K562 (cell line): Measurements from ENCODE around the gene LTBR. TPM values are rescaled to one million over a fixed set of nuclear protein-coding genes. Genes with fewer than 3 reads are reported as not detected.

Experiments
- ARID1B ChIP-seq: fragments of 450-650 bp; IDR thresholded peaks from 2 replicates; pipeline ENCODE4 v1.6.1; 2016; ENCODE audit warnings: antibody characterized with exemption, mild to moderate bottlenecking, inconsistent platforms
- ATF1 ChIP-seq, 2 experiments: fragments of 450-650 bp in 1 of 2; IDR thresholded peaks; 2 replicates each; pipeline ENCODE4 v1.6.1; 2016; ENCODE audit warnings: missing compliant biosample characterization in 1 of 2, missing genetic modification characterization in 1 of 2
- BMI1 ChIP-seq: fragments of 150-350 bp; IDR thresholded peaks from 2 replicates; pipeline ENCODE4 v1.6.1; 2014; ENCODE audit warnings: low read length
- CCAR2 ChIP-seq: fragments of 200-400 bp; formaldehyde crosslinking; IDR thresholded peaks from 2 replicates; pipeline ENCODE4 v1.6.1; 2017; ENCODE audit warnings: mild to moderate bottlenecking, low read depth, low read length
- CCNT2 ChIP-seq: IDR thresholded peaks from 2 replicates; pipeline ENCODE4 v1.6.1; 2011; ENCODE audit warnings: borderline replicate concordance, low read depth, mild to moderate bottlenecking, moderate library complexity, mixed read lengths, low read length; ENCODE audit not compliant: insufficient read length; ENCODE audit errors: extremely low read depth
- CTCF ChIP-seq, 3 experiments: IDR thresholded peaks in 2 of 3; conservative IDR thresholded peaks in 1 of 3; 2 replicates each; pipeline ENCODE4 v1.5.1; 2011 to 2012; ENCODE audit warnings: low read length in 3 of 3, mild to moderate bottlenecking in 3 of 3, control low read depth in 2 of 3, improper control_type of control experiment in 1 of 3, inconsistent platforms in 1 of 3, low read depth in 1 of 3, mixed read lengths in 1 of 3, moderate library complexity in 1 of 3; ENCODE audit not compliant: insufficient read depth in 2 of 3
- DMBX1 ChIP-seq: fragments of 250-450 bp; sonication (Bioruptor Pico); IDR thresholded peaks from 2 replicates; pipeline ENCODE4 v1.8.0; 2022; ENCODE audit warnings: inconsistent platforms, mild to moderate bottlenecking, moderate library complexity, borderline replicate concordance
- EP400 ChIP-seq: fragments of 450-650 bp; IDR thresholded peaks from 2 replicates; pipeline ENCODE4 v1.6.1; 2017; ENCODE audit warnings: antibody characterized with exemption, mild to moderate bottlenecking, moderate library complexity
- GTF2B ChIP-seq: IDR thresholded peaks from 2 replicates; pipeline ENCODE4 v1.6.1; 2011; ENCODE audit not compliant: insufficient read length; ENCODE audit errors: extremely low read depth
- HMGN3 ChIP-seq: IDR thresholded peaks from 2 replicates; pipeline ENCODE4 v1.6.1; 2011; ENCODE audit warnings: borderline replicate concordance, low read depth, mild to moderate bottlenecking, mixed read lengths, low read length; ENCODE audit not compliant: insufficient read length; ENCODE audit errors: extremely low read depth
- KLF1 ChIP-seq: fragments of 450-650 bp; IDR thresholded peaks from 2 replicates; pipeline ENCODE4 v1.6.1; 2016; ENCODE audit warnings: missing genetic modification characterization, missing compliant biosample characterization
- LCOR ChIP-seq: sonication (generic); formaldehyde crosslinking; IDR thresholded peaks from 2 replicates; pipeline ENCODE4 v1.8.0; 2022; ENCODE audit warnings: mild to moderate bottlenecking, missing genetic modification reagents
- NFRKB ChIP-seq: fragments of 450-650 bp; IDR thresholded peaks from 2 replicates; pipeline ENCODE4 v1.6.1; 2016; ENCODE audit warnings: low read depth
- PHF8 ChIP-seq: fragments of 200-600 bp; sonication (generic); IDR thresholded peaks from 2 replicates; pipeline ENCODE4 v1.6.1; 2012; ENCODE audit warnings: mixed run types, mild to moderate bottlenecking, inconsistent platforms, low read length, moderate library complexity, borderline replicate concordance
- POLR3G ChIP-seq: IDR thresholded peaks from 2 replicates; pipeline ENCODE4 v1.6.1; 2011; ENCODE audit not compliant: insufficient read length, insufficient replicate concordance; ENCODE audit errors: extremely low read depth
- RB1 ChIP-seq: fragments of 450-650 bp; IDR thresholded peaks from 2 replicates; pipeline ENCODE4 v1.6.1; 2017; ENCODE audit warnings: low read depth, mild to moderate bottlenecking
- SMARCA4 ChIP-seq: fragments of 450-650 bp; IDR thresholded peaks from 2 replicates; pipeline ENCODE4 v1.6.1; 2016
- TCF7 ChIP-seq: sonication (generic); IDR thresholded peaks from 2 replicates; pipeline ENCODE4 v1.6.1; 2016; ENCODE audit warnings: antibody characterized with exemption, borderline replicate concordance
- TGIF2 ChIP-seq: sonication (generic); formaldehyde crosslinking; IDR thresholded peaks from 2 replicates; pipeline ENCODE4 v1.8.1; 2022; ENCODE audit warnings: mild to moderate bottlenecking, missing genetic modification reagents, moderate library complexity
- TRIM24 ChIP-seq, 2 experiments: fragments of 450-650 bp; IDR thresholded peaks; 2 replicates each; pipeline ENCODE4 v1.6.1; 2016
- ZNF143 ChIP-seq: sonication (generic); formaldehyde crosslinking; IDR thresholded peaks from 2 replicates; pipeline ENCODE4 v1.9.0; 2022; ENCODE audit warnings: mild to moderate bottlenecking, missing genetic modification reagents
- polyA plus RNA-seq, 8 experiments: library from polyadenylated mRNA; depleted of rRNA in 4 of 8; stranded (reverse) in 5 of 8; unstranded in 3 of 8; fragments of >200 nt; fragmentation: Nextera tagmentation in 2 of 8; fragmentation: Illumina TruSeq in 1 of 8; extraction: Ambion mirVana in 2 of 8; extraction: Trizol in 1 of 8; gene quantifications; 2 replicates each; pipeline versions ENCODE4 v1.2.1 to v1.2.3, GENCODE V29; 2011 to 2014; ENCODE audit warnings: inconsistent platforms in 1 of 8, missing spikeins in 1 of 8
- total RNA-seq, 7 experiments: library from RNA; depleted of rRNA in 6 of 7; stranded (reverse); fragments of >200 nt in 6 of 7; fragmentation: Illumina TruSeq in 2 of 7; extraction: Trizol in 2 of 7; gene quantifications; 2 replicates each; pipeline versions ENCODE4 v1.2.1 to v1.2.3, GENCODE V29; 2011 to 2021; ENCODE audit warnings: low replicate concordance in 1 of 7
- TF ChIP-seq, protein P1 (sequence below): fragments of 450-650 bp; IDR thresholded peaks from 2 replicates; pipeline ENCODE4 v1.6.1; 2016
- TF ChIP-seq, protein P2 (sequence below): IDR thresholded peaks from 3 replicates; pipeline ENCODE4 v1.6.1; 2011; ENCODE audit warnings: borderline replicate concordance, mild to moderate bottlenecking; ENCODE audit not compliant: insufficient read length, insufficient read depth

LTBR gene
- total and polyA plus RNA-seq, 9 of the 15 experiments (the other 6 are each of a cell fraction or from before 2014, with no cell fraction given): 0.96 to 69.0 (median 35.3) TPM

DNA sequence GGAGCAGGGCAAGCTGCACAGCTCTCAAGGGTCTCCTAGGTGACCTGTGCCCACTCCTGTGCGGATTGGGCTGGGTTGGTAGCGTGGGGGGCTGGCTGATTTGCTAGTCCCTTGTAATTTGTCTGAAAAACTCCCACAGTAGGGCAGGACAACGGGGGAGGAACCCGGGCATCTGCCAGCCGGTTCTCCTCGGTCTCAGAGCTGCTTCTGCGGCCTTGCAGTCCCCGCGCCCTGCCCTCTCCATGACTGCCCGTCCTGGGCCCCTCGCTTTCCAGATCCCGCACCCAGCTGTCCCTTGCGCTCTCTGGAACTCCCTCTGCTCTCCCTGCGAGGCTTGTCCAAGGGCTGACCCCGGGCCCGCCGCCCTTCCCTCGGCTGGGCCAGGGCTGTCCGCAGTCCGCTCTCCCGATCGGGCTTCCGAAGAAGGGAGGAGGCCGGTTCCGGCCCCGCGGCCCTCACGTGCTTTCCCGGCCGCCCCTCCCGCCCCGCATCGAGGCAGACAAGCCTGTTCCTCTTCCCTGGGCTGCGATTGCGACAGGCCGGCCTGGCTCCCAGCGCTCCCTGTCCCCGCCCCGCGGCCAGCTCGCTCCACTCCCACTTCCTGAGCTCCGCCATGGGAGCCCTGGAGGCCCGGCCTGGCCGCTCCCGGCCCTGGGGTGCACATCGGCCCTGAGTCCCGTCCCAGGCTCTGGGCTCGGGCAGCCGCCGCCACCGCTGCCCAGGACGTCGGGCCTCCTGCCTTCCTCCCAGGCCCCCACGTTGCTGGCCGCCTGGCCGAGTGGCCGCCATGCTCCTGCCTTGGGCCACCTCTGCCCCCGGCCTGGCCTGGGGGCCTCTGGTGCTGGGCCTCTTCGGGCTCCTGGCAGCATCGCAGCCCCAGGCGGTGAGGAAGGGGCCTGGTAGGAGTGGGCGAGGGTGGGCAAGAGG lies at the start of gene LTBR (continued):
- TF ChIP-seq GTF2B: no peak
- no peak for TF ChIP-seq ATF1 (CRISPR knock-in tag; IDR thresholded peaks at IDR 0.05)
- 0 out of 2 replicates have a peak, but pooled peaks have one; percentile 18 for TF ChIP-seq ATF1 (tag; IDR thresholded peaks at IDR 0.05)
- TF ChIP-seq CTCF (IDR thresholded peaks at IDR 0.05 in 2 of 3, conservative IDR thresholded peaks at IDR 0.05 in 1 of 3; ENCODE audit: insufficient read depth in 2 of 3, low read depth in 1 of 3, low read length in 3 of 3): peak in 1 of 3 experiments; percentile 14; a peak in 2 of 6 replicates
- TF ChIP-seq SMARCA4: 0 out of 2 replicates have a peak, but pooled peaks have one; percentile 16
- peak; percentile 41; the same call in 1 of the 2 replicates for TF ChIP-seq ARID1B
- peak; percentile 56; the same call in 1 of the 2 replicates for TF ChIP-seq NFRKB
- TF ChIP-seq BMI1: no peak
- no peak for TF ChIP-seq TCF7
- peak; percentile 44; the same call in 1 of the 2 replicates for TF ChIP-seq RB1
- TF ChIP-seq LCOR: peak; percentile 50
- peak; percentile 87 for TF ChIP-seq HMGN3
- no peak for TF ChIP-seq POLR3G
- TF ChIP-seq TGIF2: no peak
- peak; percentile 61; the same call in 1 of the 2 replicates for TF ChIP-seq DMBX1 (CRISPR knock-in tag)
- no peak for TF ChIP-seq CCAR2
- TF ChIP-seq EP400: peak; percentile 87
- TF ChIP-seq TRIM24 (IDR thresholded peaks at IDR 0.05): 0 out of 4 replicates have a peak, but pooled peaks of 1 of the 2 experiments have one; percentile 31
- 0 out of 2 replicates have a peak, but pooled peaks have one; percentile 32 for TF ChIP-seq KLF1 (tag)
- TF ChIP-seq, protein P1, sequence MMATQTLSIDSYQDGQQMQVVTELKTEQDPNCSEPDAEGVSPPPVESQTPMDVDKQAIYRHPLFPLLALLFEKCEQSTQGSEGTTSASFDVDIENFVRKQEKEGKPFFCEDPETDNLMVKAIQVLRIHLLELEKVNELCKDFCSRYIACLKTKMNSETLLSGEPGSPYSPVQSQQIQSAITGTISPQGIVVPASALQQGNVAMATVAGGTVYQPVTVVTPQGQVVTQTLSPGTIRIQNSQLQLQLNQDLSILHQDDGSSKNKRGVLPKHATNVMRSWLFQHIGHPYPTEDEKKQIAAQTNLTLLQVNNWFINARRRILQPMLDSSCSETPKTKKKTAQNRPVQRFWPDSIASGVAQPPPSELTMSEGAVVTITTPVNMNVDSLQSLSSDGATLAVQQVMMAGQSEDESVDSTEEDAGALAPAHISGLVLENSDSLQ: peak; percentile 19; the same call in 1 of the 2 replicates
- TF ChIP-seq CCNT2: peak; percentile 86
- peak; percentile 87; the same call in 1 of the 2 replicates for TF ChIP-seq PHF8
- 0 out of 2 replicates have a peak, but pooled peaks have one; percentile 35 for TF ChIP-seq ZNF143
- TF ChIP-seq, protein P2, sequence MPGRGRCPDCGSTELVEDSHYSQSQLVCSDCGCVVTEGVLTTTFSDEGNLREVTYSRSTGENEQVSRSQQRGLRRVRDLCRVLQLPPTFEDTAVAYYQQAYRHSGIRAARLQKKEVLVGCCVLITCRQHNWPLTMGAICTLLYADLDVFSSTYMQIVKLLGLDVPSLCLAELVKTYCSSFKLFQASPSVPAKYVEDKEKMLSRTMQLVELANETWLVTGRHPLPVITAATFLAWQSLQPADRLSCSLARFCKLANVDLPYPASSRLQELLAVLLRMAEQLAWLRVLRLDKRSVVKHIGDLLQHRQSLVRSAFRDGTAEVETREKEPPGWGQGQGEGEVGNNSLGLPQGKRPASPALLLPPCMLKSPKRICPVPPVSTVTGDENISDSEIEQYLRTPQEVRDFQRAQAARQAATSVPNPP: no peak
